ENCODE data around the gene NFKBIE.

The NFKBIE gene

DNA sequence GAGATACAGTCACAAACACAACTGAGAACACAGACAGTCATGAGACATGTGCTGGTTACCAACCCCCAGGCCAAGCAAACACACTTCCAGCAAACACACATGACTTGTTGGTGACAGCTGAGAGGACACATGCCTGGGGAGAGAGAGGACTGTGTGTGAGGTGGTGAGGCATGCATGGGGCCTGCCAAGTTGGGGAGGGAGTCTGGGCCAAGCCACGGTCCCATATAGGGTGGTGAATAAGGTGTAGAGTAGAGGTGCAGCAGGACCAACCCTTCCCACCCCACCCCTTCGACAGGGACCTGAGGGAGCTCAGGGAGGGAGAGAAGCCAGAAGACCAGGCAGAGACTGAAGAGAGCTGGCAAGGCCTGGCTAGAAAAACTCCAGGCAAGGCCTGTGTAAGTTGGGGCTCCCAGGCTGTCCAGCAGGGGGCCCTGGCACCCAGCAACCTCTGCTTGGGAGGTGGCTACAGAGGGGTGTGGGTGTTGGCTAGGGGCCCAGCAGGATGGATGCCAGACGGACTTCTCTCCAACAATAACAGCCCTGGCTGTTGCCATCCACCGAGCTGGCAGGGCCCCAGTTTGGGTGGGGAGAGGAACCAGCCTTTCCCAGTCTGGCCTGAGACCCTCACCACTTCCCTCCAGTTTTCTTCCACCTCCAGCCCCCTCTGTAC is 43.9 kb downstream of the NFKBIE start:
- peak overlapping the region in 20 of 21 experiments; percentile 39 to 91 (median 77) for H3K27ac ChIP-seq
- H3K4me3 ChIP-seq, result peak overlapping the region in 1 of 7 experiments; percentile 68

DNA sequence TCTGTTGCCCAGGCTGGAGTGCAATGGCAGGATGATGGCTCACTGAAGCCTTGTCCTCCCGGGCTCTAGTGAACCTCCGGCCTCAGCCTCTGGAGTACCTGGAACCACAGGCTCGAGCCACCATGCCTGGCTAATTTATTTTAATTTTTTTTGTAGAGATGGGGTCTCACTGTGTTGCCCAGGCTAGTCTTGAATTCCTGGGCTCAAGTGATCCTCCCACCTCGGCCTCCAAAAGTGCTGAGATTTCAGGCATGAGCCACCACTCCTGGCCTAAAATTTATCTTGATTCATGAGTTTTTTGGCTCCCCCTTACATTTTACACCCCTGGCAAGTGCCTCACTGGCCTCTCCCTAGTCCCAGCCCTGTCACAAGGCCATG is 44.4 kb downstream of the NFKBIE start:
- H3K27ac ChIP-seq, result peak overlapping the region in 18 of 21 experiments; percentile 47 to 91 (median 80)
- no peak overlapping the region for H3K4me3 ChIP-seq

DNA sequence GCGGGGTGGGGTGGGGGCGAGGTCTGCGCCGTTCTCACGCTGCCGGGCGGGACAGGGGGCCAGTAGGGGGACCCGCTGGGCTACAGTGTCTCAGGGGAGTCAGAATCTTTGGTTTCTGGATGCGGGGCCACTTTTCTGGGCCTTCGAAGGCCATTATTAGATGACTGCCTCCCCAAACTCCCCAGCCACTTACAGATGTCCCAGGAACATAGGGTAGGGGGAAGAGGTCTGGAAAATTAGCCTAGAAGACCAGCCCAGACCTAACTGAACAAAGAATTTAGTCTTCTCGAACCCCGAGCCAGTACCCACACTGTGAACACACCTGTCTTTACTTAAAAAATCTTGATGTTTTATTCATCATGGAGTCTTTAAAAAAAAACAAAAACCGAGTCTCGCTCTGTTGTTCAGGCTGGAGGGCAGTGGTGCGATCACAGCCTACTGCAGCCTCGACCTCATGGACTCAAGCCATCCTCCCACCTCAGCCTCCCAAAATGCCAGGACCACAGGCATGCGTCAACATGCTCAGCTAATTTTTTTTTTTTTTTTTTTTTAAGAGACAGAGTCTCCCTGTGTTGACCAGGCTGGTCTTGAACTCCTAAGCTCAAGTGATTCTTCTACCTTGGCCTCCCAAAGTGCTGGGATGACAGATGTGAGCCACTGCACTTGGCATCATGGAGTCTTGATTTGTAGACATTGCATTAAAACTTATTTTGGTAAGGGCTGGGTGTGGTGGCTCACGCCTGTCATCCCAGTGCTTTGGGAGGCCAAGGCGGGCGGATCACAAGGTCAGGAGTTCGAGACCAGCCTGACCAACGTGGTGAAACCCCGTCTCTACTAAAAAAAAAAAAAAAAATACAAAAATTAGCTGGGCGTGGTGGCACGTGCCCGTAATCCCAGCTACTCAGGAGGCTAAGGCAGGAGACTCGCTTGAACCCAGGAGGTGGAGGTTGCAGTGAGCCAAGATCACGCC is 45.3 kb downstream of the NFKBIE start:
- Histone ChIP-seq H3K4me3 (peak overlapping the region; percentile 25 to 44 (median 36)), H3K27ac (peak overlapping the region in 20 of 21 experiments; percentile 6 to 91 (median 72))

DNA sequence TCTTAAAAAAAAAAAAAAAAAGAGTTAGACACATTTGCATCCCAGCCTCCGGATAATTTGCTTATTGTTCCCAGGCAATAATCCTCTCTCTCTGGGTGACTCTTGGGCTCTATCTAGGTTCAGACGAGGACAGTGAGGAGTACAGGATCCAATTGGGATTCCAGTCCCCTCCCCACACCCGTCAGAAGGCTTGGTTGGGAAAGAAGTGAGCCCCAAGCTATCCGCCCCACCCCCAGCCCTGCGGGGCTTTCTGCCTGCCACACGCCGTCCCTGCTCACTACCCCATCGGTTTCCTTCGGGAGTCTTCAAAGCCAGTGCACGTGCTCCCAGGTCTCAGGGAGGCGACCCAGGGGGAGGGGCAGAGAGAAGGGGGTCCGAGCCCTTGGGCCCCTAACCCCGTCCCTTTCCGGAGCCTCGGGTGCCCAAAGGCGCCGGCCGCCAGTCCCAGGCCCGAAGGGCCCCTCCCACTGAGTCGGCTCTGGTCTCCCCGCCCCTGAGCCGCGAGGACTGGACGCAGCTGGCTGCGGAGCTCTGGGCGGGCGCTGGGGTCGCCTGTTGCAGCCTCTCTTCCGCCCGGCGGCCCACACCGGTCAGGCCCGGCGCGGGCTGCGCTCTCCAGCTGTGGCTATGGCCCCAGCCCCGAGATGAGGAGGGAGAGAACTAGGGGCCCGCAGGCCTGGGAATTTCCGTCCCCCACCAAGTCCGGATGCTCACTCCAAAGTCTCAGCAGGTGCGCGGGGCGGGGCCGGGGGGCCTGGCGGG is 46.1 kb downstream of the NFKBIE start:
- H3K27ac ChIP-seq, result peak overlapping the region in 20 of 21 experiments; percentile 6 to 91 (median 68)
- H3K4me3 ChIP-seq, result peak overlapping the region; percentile 25 to 44 (median 36)

DNA sequence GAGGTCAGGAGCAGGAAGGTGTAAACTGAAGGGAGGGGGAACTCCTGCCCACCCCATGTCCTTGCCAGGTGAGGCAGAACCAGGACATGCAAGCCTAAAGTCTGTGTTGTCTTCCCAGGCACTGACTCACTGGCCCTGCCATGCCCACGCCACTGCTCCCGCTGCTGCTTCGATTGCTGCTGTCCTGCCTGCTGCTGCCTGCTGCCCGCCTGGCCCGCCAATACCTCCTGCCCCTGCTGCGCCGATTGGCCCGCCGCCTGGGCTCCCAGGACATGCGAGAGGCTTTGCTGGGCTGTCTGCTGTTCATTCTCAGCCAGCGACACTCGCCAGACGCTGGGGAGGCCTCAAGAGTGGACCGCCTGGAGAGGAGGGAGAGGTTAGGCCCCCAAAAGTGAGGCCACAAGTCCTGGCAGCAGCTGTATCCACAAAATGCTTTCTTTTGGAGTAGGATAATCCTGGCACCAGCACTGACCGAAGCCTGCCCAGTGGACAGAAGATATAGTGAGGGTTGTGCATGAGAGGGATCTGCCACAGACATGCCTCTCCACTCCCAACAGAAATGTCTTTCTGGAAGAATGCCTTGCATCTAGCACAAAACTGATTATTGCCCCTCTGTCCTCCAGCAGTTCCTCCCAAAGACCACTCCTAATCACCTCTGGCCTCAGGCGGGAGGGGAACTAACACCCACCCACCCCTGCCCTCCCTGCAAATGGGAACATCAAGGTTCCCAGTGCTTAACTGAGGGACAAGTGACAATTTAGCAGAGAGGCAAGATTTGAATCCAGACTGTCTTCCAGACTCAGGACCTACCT is 47.8 kb downstream of the NFKBIE start:
- H3K27ac ChIP-seq, result peak overlapping the region in 15 of 21 experiments; percentile 2 to 91 (median 60)

DNA sequence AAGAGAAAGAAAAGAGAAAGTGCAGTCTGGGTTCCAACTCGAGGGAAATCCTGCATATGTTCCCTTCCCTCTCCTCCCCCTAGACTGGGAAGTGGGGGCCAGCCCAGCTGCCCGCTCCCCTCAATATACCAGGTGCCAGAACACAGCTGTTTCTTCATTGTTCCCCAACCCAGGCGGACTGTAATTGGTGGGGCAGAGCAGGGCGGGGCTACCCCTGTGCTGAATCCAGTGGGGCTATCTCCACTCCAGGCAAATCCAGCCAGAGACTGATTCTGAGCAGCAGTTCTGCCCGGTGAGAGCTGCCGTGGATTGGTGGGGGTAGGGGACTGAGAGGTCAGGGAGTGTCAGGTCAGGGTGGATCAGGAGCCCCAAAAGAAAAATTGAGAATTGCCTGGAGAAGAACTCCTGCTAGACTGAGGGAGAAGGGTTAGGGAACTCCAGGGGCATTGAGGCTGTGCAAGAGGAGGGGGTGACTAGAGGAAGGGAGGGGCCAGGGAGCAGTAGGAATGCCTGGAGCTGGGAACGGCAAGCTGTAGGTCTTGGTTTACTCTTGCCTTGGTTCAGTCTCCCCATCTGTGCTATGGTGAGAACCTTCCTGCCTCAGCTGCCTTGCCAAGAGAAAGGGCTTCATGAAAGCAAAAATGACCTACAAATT is 48.5 kb downstream of the NFKBIE start, which contains the start of gene MYMX:
Gene MYMX (plus strand): TSS at position 250 of the 655 bp plus-strand sequence. CDS start 546 bp downstream, outside the sequence.
- peak within 1 kb of the TSS in 14 of 21 experiments; percentile 2 to 91 (median 63) for H3K27ac ChIP-seq
- H3K4me3 ChIP-seq, result no peak within 1 kb of the TSS

More for the DNA sequence above, 47.8 kb downstream of the NFKBIE start:
- no peak overlapping the region for H3K4me3 ChIP-seq

DNA sequence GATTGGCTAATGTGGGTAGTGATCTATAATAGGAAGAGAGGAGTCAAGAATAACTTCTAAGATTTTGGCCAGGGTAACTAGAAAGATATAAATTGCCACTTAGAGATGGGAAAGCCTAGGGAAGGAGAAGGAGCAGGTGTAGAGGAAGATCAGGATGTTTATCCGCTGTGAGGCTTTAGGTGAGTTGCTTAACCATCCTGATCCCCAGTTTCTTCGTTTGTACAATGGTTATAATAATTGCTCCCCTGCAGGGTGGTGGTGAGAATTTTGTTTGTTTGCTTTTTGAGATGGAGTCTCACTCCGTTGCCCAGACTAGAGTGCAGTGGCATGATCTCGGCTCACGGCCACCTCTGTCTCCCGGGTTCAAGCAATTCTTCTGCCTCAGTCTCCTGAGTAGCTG is 51.0 kb downstream of the NFKBIE start:
- no peak overlapping the region for H3K27ac ChIP-seq
- no peak overlapping the region for H3K4me3 ChIP-seq

DNA sequence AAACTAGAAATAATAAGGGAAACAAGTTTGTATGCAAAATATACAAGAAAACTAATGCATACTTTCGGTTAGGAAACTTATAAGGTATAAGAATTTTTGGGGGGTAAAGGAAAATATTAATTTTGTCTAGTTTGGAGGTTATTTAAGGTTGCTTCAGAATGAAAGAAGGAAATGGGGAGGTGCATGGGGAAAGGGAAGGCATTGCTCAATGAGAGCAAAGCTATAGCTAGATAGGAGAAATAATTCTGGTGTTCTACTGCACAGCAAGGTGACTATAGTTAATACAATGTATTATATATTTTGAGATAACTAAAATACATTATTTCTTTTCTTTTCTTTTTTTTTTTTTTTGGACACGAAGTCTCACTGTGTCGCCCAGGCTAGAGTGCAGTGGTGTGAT is 54.1 kb downstream of the NFKBIE start:
- no peak overlapping the region for H3K4me3 ChIP-seq
- H3K27ac ChIP-seq, result no peak overlapping the region

Measured in skin epidermis (tissue), 12 donors.